ENCODE data around the gene GSTO2. TPM values are rescaled to one million over a fixed set of nuclear protein-coding genes. Genes with fewer than 3 reads are reported as not detected.

Gene GSTO2
- total and polyA plus RNA-seq, 10 of the 15 experiments (the other 5 are each of a cell fraction or from before 2014, with no cell fraction given): 0.16 to 0.86 (median 0.46) TPM

GRCh38 chr10:104273899-104274575 is 5.1 kb downstream of the GSTO2 start (continued):
- TF ChIP-seq CUX1 (IDR thresholded peaks at IDR 0.05; ENCODE audit: insufficient replicate concordance, low read depth, low read length) (no peak), SKIL (IDR thresholded peaks at IDR 0.05; ENCODE audit: low read depth, poor library complexity, severe bottlenecking) (no peak), LARP7 (IDR thresholded peaks at IDR 0.05) (no peak), TCF7 (IDR thresholded peaks at IDR 0.05; ENCODE audit: borderline replicate concordance) (no peak), ZNF687 (IDR thresholded peaks at IDR 0.05) (no peak), ETV6 (conservative IDR thresholded peaks at IDR 0.05 in 1 of 2, IDR thresholded peaks at IDR 0.05 in 1 of 2; ENCODE audit: borderline replicate concordance in 1 of 2, low read depth in 1 of 2) (no peak)

Data from GM12878 (cell line).